Activated CD4-positive, alpha-beta memory T cell treated with anti-CD3 and anti-CD28 coated beads for 36 hours (primary cell): ENCODE data around the gene DMD. TPM values are rescaled to one million over a fixed set of nuclear protein-coding genes. Genes with fewer than 3 reads are reported as not detected.
A peak's percentile ranks its signal among the peaks of the same experiment; 100 is the strongest.

Experiments used
- CTCF ChIA-PET: fragments of 350-600 bp; sonication (Branson Sonifier 250); formaldehyde crosslinking; loops from one replicate; lab custom pipeline; 2021; ENCODE audit warnings: antibody characterized with exemption, inconsistent platforms; lab: Charles Lee
- POLR2A ChIA-PET: fragments of 350-600 bp; sonication (Branson Sonifier 250); formaldehyde crosslinking; loops from one replicate; lab custom pipeline; 2021; ENCODE audit warnings: antibody characterized with exemption; lab: Charles Lee
- DNase-seq: peaks from one replicate; pipeline ENCODE4 v3.0.0-alpha.2; 2020
- H3K27ac Mint-ChIP-seq: one replicate; pipeline ENCODE4 v1.8.0; 2021; ENCODE audit warnings: mixed read lengths
- H3K27me3 Mint-ChIP-seq: one replicate; pipeline ENCODE4 v1.8.0; 2021; ENCODE audit warnings: mixed read lengths
- H3K36me3 Mint-ChIP-seq: one replicate; pipeline ENCODE4 v1.8.0; 2021; ENCODE audit warnings: mixed read lengths
- H3K4me1 Mint-ChIP-seq: one replicate; pipeline ENCODE4 v1.8.0; 2021; ENCODE audit warnings: low read depth, mixed read lengths
- H3K4me3 Mint-ChIP-seq: one replicate; pipeline ENCODE4 v1.8.0; 2021; ENCODE audit warnings: mild to moderate bottlenecking, mixed read lengths
- H3K9me3 Mint-ChIP-seq: one replicate; pipeline ENCODE4 v1.8.0; 2021; ENCODE audit warnings: mixed read lengths
- intact Hi-C: fragments of 100-400 bp; cut with micrococcal nuclease; formaldehyde crosslinking; loops from one replicate; pipeline ENCODE4 v1.15.1; 2023
- total RNA-seq, 2 experiments: library from RNA; stranded (reverse); gene quantifications; one replicate each; pipeline ENCODE4 v1.2.3, GENCODE V29; 2021

Gene DMD
- total RNA-seq, 2 experiments from 2014 or later = 0.64 to 1.5 TPM

GRCh38 chrX:31268359-31268758, 1943.0 kb downstream of the DMD start:
- ChIA-PET POLR2A (no interaction called here), CTCF (no interaction called here)
- Mint-ChIP-seq H3K9me3 (no peaks in the 10 kb centered on the region), H3K27me3 (peaks cover 8% of the 10 kb centered on the region), H3K4me1 (no peaks in the 10 kb centered on the region), H3K4me3 (no peak overlapping the region), H3K27ac (no peak overlapping the region), H3K36me3 (no peaks in the 10 kb centered on the region)
- no peak for DNase-seq
- intact Hi-C loops = no loop called here

- no peaks in the 10 kb centered on the region for H3K9me3 Mint-ChIP-seq
- no peak overlapping the region for H3K27ac Mint-ChIP-seq
- H3K4me1 Mint-ChIP-seq = no peaks in the 10 kb centered on the region
- H3K36me3 Mint-ChIP-seq = no peaks in the 10 kb centered on the region
- peak overlapping the region; percentile 37 for H3K4me3 Mint-ChIP-seq
- DNase-seq = peak; percentile 11
- ChIA-PET POLR2A (no interaction called here), CTCF (no interaction called here)
- intact Hi-C loops = no loop called here
- peaks cover 9% of the 10 kb centered on the region for H3K27me3 Mint-ChIP-seq
Observed at GRCh38 chrX:31266203-31267076, 1944.9 kb downstream of the DMD start.

- no peaks in the 10 kb centered on the region for H3K36me3 Mint-ChIP-seq
Observed at GRCh38 chrX:31265383-31265782, 1946.0 kb downstream of the DMD start.

GRCh38 chrX:31260351-31260750, 1951.0 kb downstream of the DMD start:
- ChIA-PET POLR2A (no interaction called here), CTCF (no interaction called here)
- no peak for DNase-seq
- H3K4me1 Mint-ChIP-seq = no peaks in the 10 kb centered on the region
- intact Hi-C loops = no loop called here
- no peak overlapping the region for H3K4me3 Mint-ChIP-seq
- H3K36me3 Mint-ChIP-seq = no peaks in the 10 kb centered on the region
- H3K27ac Mint-ChIP-seq = no peak overlapping the region
- no peaks in the 10 kb centered on the region for H3K9me3 Mint-ChIP-seq
- H3K27me3 Mint-ChIP-seq = peaks cover 3% of the 10 kb centered on the region

More at GRCh38 chrX:31265383-31265782, 1946.0 kb downstream of the DMD start:
- H3K4me1 Mint-ChIP-seq = no peaks in the 10 kb centered on the region
- no peak overlapping the region for H3K4me3 Mint-ChIP-seq
- POLR2A ChIA-PET = no interaction called here
- no peak overlapping the region for H3K27ac Mint-ChIP-seq
- CTCF ChIA-PET = no interaction called here
- peaks cover 7% of the 10 kb centered on the region for H3K27me3 Mint-ChIP-seq
- H3K9me3 Mint-ChIP-seq = no peaks in the 10 kb centered on the region
- intact Hi-C loops = no loop called here
- DNase-seq = no peak

GRCh38 chrX:31258166-31258565, 1953.2 kb downstream of the DMD start:
- no peak overlapping the region for H3K4me3 Mint-ChIP-seq
- no peaks in the 10 kb centered on the region for H3K36me3 Mint-ChIP-seq
- H3K9me3 Mint-ChIP-seq = no peaks in the 10 kb centered on the region
- POLR2A ChIA-PET = no interaction called here
- H3K27ac Mint-ChIP-seq = no peak overlapping the region
- intact Hi-C loops = no loop called here
- no peak for DNase-seq
- no peaks in the 10 kb centered on the region for H3K4me1 Mint-ChIP-seq
- H3K27me3 Mint-ChIP-seq = peaks cover 1% of the 10 kb centered on the region
- CTCF ChIA-PET = no interaction called here

GRCh38 chrX:31255310-31256033, 1955.9 kb downstream of the DMD start:
- H3K27me3 Mint-ChIP-seq = no peaks in the 10 kb centered on the region
- no peaks in the 10 kb centered on the region for H3K9me3 Mint-ChIP-seq
- H3K27ac Mint-ChIP-seq = no peak overlapping the region
- ChIA-PET POLR2A (no interaction called here), CTCF (no interaction called here)
- no peaks in the 10 kb centered on the region for H3K36me3 Mint-ChIP-seq
- H3K4me1 Mint-ChIP-seq = no peaks in the 10 kb centered on the region
- DNase-seq = no peak
- intact Hi-C loops = no loop called here
- H3K4me3 Mint-ChIP-seq = no peak overlapping the region

- no peak overlapping the region for H3K27ac Mint-ChIP-seq
- no peaks in the 10 kb centered on the region for H3K27me3 Mint-ChIP-seq
- ChIA-PET POLR2A (no interaction called here), CTCF (no interaction called here)
- H3K4me3 Mint-ChIP-seq = no peak overlapping the region
- no peaks in the 10 kb centered on the region for H3K4me1 Mint-ChIP-seq
- intact Hi-C loops = no loop called here
- DNase-seq = no peak
- no peaks in the 10 kb centered on the region for H3K36me3 Mint-ChIP-seq
- H3K9me3 Mint-ChIP-seq = no peaks in the 10 kb centered on the region
Observed at GRCh38 chrX:31252133-31252532, 1959.2 kb downstream of the DMD start.

- H3K9me3 Mint-ChIP-seq = no peaks in the 10 kb centered on the region
Observed at GRCh38 chrX:31251336-31251735, 1960.0 kb downstream of the DMD start.

GRCh38 chrX:31245714-31246113, 1965.6 kb downstream of the DMD start:
- H3K4me1 Mint-ChIP-seq = no peaks in the 10 kb centered on the region
- no peaks in the 10 kb centered on the region for H3K27me3 Mint-ChIP-seq
- intact Hi-C loops = no loop called here
- H3K36me3 Mint-ChIP-seq = no peaks in the 10 kb centered on the region
- no peak for DNase-seq
- H3K27ac Mint-ChIP-seq = no peak overlapping the region
- H3K9me3 Mint-ChIP-seq = no peaks in the 10 kb centered on the region
- ChIA-PET CTCF (no interaction called here), POLR2A (no interaction called here)
- no peak overlapping the region for H3K4me3 Mint-ChIP-seq

More at GRCh38 chrX:31251336-31251735, 1960.0 kb downstream of the DMD start:
- POLR2A ChIA-PET = no interaction called here
- CTCF ChIA-PET = no interaction called here
- Mint-ChIP-seq H3K27ac (no peak overlapping the region), H3K27me3 (no peaks in the 10 kb centered on the region), H3K4me1 (no peaks in the 10 kb centered on the region), H3K36me3 (no peaks in the 10 kb centered on the region), H3K4me3 (no peak overlapping the region)
- no peak for DNase-seq
- intact Hi-C loops = no loop called here

- Mint-ChIP-seq H3K4me1 (no peaks in the 10 kb centered on the region), H3K4me3 (no peak overlapping the region), H3K27me3 (no peaks in the 10 kb centered on the region), H3K27ac (no peak overlapping the region), H3K36me3 (no peaks in the 10 kb centered on the region), H3K9me3 (no peaks in the 10 kb centered on the region)
- no peak for DNase-seq
- CTCF ChIA-PET = no interaction called here
- intact Hi-C loops = no loop called here
- POLR2A ChIA-PET = no interaction called here
Observed at GRCh38 chrX:31243804-31244203, 1967.5 kb downstream of the DMD start.

GRCh38 chrX:31240982-31241381, 1970.4 kb downstream of the DMD start:
- no peaks in the 10 kb centered on the region for H3K27me3 Mint-ChIP-seq
- no peak overlapping the region for H3K27ac Mint-ChIP-seq
- no peaks in the 10 kb centered on the region for H3K9me3 Mint-ChIP-seq
- POLR2A ChIA-PET = no interaction called here
- H3K4me1 Mint-ChIP-seq = no peaks in the 10 kb centered on the region
- DNase-seq = no peak
- CTCF ChIA-PET = no interaction called here
- no peak overlapping the region for H3K4me3 Mint-ChIP-seq
- H3K36me3 Mint-ChIP-seq = no peaks in the 10 kb centered on the region
- intact Hi-C loops = no loop called here

GRCh38 chrX:31237189-31237588, 1974.2 kb downstream of the DMD start:
- H3K9me3 Mint-ChIP-seq = no peaks in the 10 kb centered on the region
- H3K4me3 Mint-ChIP-seq = no peak overlapping the region
- POLR2A ChIA-PET = no interaction called here
- no peaks in the 10 kb centered on the region for H3K4me1 Mint-ChIP-seq
- H3K27me3 Mint-ChIP-seq = no peaks in the 10 kb centered on the region
- no peaks in the 10 kb centered on the region for H3K36me3 Mint-ChIP-seq
- no peak overlapping the region for H3K27ac Mint-ChIP-seq
- intact Hi-C loops = no loop called here
- DNase-seq = no peak
- CTCF ChIA-PET = no interaction called here
